Gastrocnemius medialis (tissue), 4 donors: ENCODE measurements around the gene SLC48A1. TPM values are rescaled to one million over a fixed set of nuclear protein-coding genes. Genes with fewer than 3 reads are reported as not detected.

Experiments used
- ATAC-seq, 2 donors: fragments of 150-250 bp; one replicate each; pipeline ENCODE4 v1.9.1; 2016
- DNase-seq, 2 donors: peaks; one replicate each; pipeline ENCODE4 v3.0.0-alpha.2; 2019
- H3K27ac ChIP-seq, 4 donors: fragments of 200-600 bp; sonication (generic); 1 replicate in 1 of 4; 2 replicates in 3 of 4; pipeline ENCODE4 v1.5.1; 2016 to 2018; ENCODE audit warnings: mild to moderate bottlenecking in 2 of 4, moderate library complexity in 1 of 4
- H3K27me3 ChIP-seq, 3 donors: fragments of 200-600 bp; sonication (generic) in 2 of 3; 1 replicate in 1 of 3; 2 replicates in 2 of 3; pipeline versions ENCODE4 v1.5.1 to v1.6.0; 2016 to 2019; ENCODE audit warnings: mild to moderate bottlenecking in 1 of 3, moderate library complexity in 1 of 3
- H3K36me3 ChIP-seq, 2 donors: fragments of 200-600 bp; sonication (generic) in 1 of 2; one replicate each; pipeline ENCODE4 v1.5.1; 2017 to 2018
- H3K4me1 ChIP-seq, 2 donors: fragments of 200-600 bp; sonication (generic) in 1 of 2; one replicate each; pipeline ENCODE4 v1.5.1; 2016 to 2017; ENCODE audit warnings: mild to moderate bottlenecking in 2 of 2
- H3K4me3 ChIP-seq, 4 donors: fragments of 200-600 bp; sonication (generic) in 3 of 4; 1 replicate in 1 of 4; 2 replicates in 3 of 4; pipeline ENCODE4 v1.5.1; 2016 to 2019; ENCODE audit warnings: mild to moderate bottlenecking in 2 of 4
- H3K9me3 ChIP-seq, 3 donors: fragments of 200-600 bp; sonication (generic) in 2 of 3; 1 replicate in 1 of 3; 2 replicates in 2 of 3; pipeline ENCODE4 v1.5.1; 2016 to 2019
- POLR2A ChIP-seq, 2 donors: fragments of 450-650 bp; IDR thresholded peaks; one replicate each; pipeline ENCODE4 v1.6.1; 2017; ENCODE audit warnings: antibody characterized with exemption in 2 of 2, mild to moderate bottlenecking in 2 of 2, moderate library complexity in 2 of 2
- in situ Hi-C, 4 donors: fragments of 200-750 bp; cut with MboI; loops; one replicate each; pipeline versions ENCODE4 v1.15.0 to v1.8.0; 2017; ENCODE audit warnings: low sequenced_read_pairs in 4 of 4
- intact Hi-C: fragments of 100-400 bp; cut with DNase I; formaldehyde crosslinking; loops from one replicate; pipeline ENCODE4 v1.15.1; 2023; ENCODE audit warnings: low total_unique reads
- total RNA-seq, 4 donors: library from RNA; depleted of rRNA; stranded (reverse); fragments of >200 nt; gene quantifications; one replicate each; pipeline versions ENCODE4 v1.1.0 to v1.2.3, GENCODE V29; 2016
- TF ChIP-seq, protein P1 (sequence below), 5 experiments: fragments of 450-650 bp in 3 of 5; fragments of 200-600 bp in 2 of 5; sonication (generic) in 2 of 5; IDR thresholded peaks in 4 of 5; conservative IDR thresholded peaks in 1 of 5; 1 replicate in 4 of 5; 2 replicates in 1 of 5; pipeline ENCODE4 v1.5.1; 2016 to 2019; ENCODE audit warnings: antibody characterized with exemption in 5 of 5, mild to moderate bottlenecking in 3 of 5, moderate library complexity in 3 of 5

The SLC48A1 gene
- total RNA-seq, 4 donors from 2014 or later, result 28.3 to 62.6 (median 45.6) TPM

DNA sequence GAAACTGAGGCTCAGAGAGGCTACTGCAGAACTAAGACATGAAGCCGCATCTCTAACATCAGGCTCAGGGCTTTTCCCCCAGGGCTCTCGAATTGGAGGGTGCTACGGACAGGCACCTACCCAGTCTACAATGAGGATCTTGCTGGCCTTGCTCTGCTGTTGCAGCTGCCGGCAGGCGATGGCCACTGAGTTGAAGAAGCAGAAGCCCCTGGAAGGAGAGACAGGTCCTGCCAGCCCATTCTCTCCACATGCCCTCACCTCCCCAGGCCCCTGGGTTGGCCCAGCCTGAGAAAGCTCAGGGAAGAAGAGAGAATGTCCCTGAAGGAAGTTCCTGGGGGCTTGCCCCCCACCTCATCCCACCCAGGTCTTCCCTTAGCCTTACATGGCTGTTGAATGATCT, 16.1 kb downstream of the SLC48A1 start:
- DNase-seq, result no peak
- Histone ChIP-seq H3K27ac (no peak overlapping the region), H3K36me3 (peaks cover 0 to 94% of the 10 kb centered on the region in 2 donors), H3K4me3 (no peak overlapping the region), H3K9me3 (no peaks in the 10 kb centered on the region), H3K4me1 (peaks cover 13 to 17% of the 10 kb centered on the region in 2 donors), H3K27me3 (no peaks in the 10 kb centered on the region)
- in situ Hi-C loops (loop anchor here in 2 of 4 donors (5.0 to 10.0 kb wide), 2 partner anchors 46 to 48 kb away; no protein-coding TSS in a partner anchor), intact Hi-C loops (no loop called here)
- no peak for ATAC-seq
- TF ChIP-seq, protein P1, sequence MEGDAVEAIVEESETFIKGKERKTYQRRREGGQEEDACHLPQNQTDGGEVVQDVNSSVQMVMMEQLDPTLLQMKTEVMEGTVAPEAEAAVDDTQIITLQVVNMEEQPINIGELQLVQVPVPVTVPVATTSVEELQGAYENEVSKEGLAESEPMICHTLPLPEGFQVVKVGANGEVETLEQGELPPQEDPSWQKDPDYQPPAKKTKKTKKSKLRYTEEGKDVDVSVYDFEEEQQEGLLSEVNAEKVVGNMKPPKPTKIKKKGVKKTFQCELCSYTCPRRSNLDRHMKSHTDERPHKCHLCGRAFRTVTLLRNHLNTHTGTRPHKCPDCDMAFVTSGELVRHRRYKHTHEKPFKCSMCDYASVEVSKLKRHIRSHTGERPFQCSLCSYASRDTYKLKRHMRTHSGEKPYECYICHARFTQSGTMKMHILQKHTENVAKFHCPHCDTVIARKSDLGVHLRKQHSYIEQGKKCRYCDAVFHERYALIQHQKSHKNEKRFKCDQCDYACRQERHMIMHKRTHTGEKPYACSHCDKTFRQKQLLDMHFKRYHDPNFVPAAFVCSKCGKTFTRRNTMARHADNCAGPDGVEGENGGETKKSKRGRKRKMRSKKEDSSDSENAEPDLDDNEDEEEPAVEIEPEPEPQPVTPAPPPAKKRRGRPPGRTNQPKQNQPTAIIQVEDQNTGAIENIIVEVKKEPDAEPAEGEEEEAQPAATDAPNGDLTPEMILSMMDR (IDR thresholded peaks at IDR 0.05 in 4 of 5, conservative IDR thresholded peaks at IDR 0.05 in 1 of 5), result no peak
- TF ChIP-seq POLR2A (IDR thresholded peaks at IDR 0.05), result no peak

DNA sequence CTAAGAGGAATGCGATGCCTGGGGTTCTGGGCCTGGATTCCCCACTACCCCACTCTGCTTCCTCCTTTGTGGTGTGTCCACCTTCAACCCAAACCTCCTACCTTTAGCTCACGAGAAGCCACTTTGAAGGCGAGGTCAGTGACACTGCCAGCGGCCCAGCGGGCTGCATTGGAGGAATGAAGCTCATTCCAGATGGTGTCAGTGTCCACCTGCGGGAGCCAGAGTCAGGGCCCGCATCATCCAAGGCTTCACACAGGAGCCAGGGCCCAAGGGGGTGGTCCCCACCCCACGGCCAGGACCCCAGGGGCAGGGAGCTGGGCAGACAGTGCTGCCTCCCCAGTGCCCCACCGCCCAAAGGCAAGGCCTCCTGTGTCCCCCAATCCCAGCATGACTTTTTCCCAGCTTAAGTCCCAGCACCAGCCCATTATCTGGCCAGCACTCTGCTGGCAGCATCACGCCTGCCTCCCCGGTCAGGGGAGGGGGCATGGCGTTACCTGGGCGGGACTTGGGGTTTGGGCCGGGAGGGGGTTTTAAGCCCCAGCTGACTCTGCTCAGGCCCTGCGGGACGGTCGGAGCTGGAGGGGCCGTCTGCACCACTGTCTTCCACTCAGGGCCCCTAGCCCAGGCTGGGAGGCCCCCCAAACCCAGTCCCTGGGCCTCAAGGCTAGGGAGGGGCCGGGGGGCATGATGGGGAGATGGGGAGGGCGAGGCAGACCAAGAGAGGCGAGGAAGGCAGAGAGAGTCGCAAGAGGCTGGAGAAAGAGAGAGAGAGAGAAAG, 16.9 kb downstream of the SLC48A1 start:
- no peak overlapping the region for H3K27ac ChIP-seq
- intact Hi-C loops, result no loop called here
- ATAC-seq (no peak), DNase-seq (no peak)
- no peak overlapping the region for H3K4me3 ChIP-seq
- H3K36me3 ChIP-seq, result peaks cover 0 to 94% of the 10 kb centered on the region in 2 donors
- H3K27me3 ChIP-seq, result no peaks in the 10 kb centered on the region
- in situ Hi-C loops, result loop anchor here in 2 of 4 donors (5.0 to 10.0 kb wide), 2 partner anchors 45 to 47 kb away; no protein-coding TSS in a partner anchor
- peaks cover 13 to 21% of the 10 kb centered on the region in 2 donors for H3K4me1 ChIP-seq
- no peak for TF ChIP-seq POLR2A (IDR thresholded peaks at IDR 0.05)
- TF ChIP-seq, protein P1 (IDR thresholded peaks at IDR 0.05 in 4 of 5, conservative IDR thresholded peaks at IDR 0.05 in 1 of 5), result no peak
- H3K9me3 ChIP-seq, result no peaks in the 10 kb centered on the region

DNA sequence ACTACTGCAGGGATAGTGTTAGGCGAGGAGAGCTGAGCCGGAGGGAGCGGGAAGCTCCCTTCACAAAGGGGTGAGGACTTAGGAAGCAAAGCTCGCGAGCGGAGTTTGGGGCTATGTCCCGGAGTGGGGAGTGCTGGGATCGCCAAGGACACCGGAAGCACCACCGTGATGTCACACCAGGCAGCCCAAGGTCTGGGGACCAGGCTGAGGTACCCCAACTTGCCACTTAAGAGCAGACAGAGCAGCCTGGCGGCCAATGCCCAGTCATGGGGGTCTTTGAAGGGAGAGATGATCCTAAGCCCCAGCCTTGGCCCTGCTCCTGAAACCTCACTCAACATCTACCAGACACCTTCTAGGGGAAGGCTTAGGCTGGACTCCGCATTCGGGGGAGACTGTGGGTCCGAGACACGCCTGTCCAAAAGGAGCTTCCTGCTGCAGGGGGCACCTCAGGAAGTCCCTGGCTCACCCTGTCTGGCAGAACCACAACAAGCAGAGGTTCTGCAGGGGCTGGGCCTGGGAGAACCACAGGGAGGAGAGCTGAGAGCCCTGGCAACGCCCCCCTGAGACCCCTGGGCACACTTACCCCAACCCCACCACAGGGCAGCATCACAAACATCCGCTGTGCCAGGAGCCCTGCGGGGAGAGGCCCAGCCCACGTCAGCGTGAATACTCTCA, 17.8 kb downstream of the SLC48A1 start:
- intact Hi-C loops, result no loop called here
- Histone ChIP-seq H3K36me3 (peaks cover 0 to 94% of the 10 kb centered on the region in 2 donors), H3K4me1 (peaks cover 13 to 21% of the 10 kb centered on the region in 2 donors), H3K27me3 (no peaks in the 10 kb centered on the region), H3K27ac (no peak overlapping the region), H3K9me3 (no peaks in the 10 kb centered on the region), H3K4me3 (no peak overlapping the region)
- TF ChIP-seq, protein P1 (IDR thresholded peaks at IDR 0.05 in 4 of 5, conservative IDR thresholded peaks at IDR 0.05 in 1 of 5), result no peak
- TF ChIP-seq POLR2A (IDR thresholded peaks at IDR 0.05), result no peak
- in situ Hi-C loops, result no loop called here
- ATAC-seq (no peak), DNase-seq (no peak)

DNA sequence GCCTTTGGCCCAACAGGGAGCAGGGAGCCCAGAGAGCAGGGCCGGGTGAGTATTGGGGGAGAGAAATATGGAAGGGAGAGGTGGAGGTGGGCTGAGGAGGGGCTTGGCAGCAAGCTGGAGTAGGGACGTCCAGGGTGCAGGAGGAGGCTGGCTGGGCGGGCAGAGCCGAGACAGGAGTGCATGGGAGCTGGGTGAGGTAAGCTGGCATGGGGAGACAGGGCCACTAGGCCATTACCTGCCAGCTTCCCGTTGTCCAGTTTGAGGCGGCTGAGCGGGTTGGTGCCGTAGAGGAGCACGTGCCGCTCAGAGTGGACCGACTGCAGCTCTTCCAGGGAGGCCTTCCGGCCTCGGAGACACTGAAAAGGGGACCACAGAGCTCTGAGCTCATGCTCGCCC, 18.3 kb downstream of the SLC48A1 start:
- Histone ChIP-seq H3K4me3 (no peak overlapping the region), H3K4me1 (peaks cover 13 to 21% of the 10 kb centered on the region in 2 donors), H3K27ac (no peak overlapping the region), H3K27me3 (no peaks in the 10 kb centered on the region), H3K9me3 (no peaks in the 10 kb centered on the region), H3K36me3 (peaks cover 0 to 94% of the 10 kb centered on the region in 2 donors)
- TF ChIP-seq, protein P1 (IDR thresholded peaks at IDR 0.05 in 4 of 5, conservative IDR thresholded peaks at IDR 0.05 in 1 of 5), result no peak
- TF ChIP-seq POLR2A (IDR thresholded peaks at IDR 0.05), result no peak
- ATAC-seq (no peak), DNase-seq (no peak)
- in situ Hi-C loops, result no loop called here
- intact Hi-C loops, result no loop called here
